Fibroblast of lung (primary cell): ENCODE results near the gene ITGA3.

Experiments used
- EZH2 ChIP-seq: IDR thresholded peaks from 2 replicates; pipeline ENCODE4 v1.5.1; 2012; ENCODE audit warnings: low read length, control low read depth, mild to moderate bottlenecking; ENCODE audit errors: missing control alignments
- TF ChIP-seq, protein P1 (sequence below), 2 donors: IDR thresholded peaks in 1 of 2; conservative IDR thresholded peaks in 1 of 2; 1 replicate in 1 of 2; 2 replicates in 1 of 2; pipeline ENCODE4 v1.5.1; 2011 to 2012; ENCODE audit warnings: low read length in 2 of 2, control low read depth in 1 of 2, inconsistent platforms in 1 of 2, low read depth in 1 of 2, mild to moderate bottlenecking in 1 of 2

- TF ChIP-seq, protein P1, sequence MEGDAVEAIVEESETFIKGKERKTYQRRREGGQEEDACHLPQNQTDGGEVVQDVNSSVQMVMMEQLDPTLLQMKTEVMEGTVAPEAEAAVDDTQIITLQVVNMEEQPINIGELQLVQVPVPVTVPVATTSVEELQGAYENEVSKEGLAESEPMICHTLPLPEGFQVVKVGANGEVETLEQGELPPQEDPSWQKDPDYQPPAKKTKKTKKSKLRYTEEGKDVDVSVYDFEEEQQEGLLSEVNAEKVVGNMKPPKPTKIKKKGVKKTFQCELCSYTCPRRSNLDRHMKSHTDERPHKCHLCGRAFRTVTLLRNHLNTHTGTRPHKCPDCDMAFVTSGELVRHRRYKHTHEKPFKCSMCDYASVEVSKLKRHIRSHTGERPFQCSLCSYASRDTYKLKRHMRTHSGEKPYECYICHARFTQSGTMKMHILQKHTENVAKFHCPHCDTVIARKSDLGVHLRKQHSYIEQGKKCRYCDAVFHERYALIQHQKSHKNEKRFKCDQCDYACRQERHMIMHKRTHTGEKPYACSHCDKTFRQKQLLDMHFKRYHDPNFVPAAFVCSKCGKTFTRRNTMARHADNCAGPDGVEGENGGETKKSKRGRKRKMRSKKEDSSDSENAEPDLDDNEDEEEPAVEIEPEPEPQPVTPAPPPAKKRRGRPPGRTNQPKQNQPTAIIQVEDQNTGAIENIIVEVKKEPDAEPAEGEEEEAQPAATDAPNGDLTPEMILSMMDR (conservative IDR thresholded peaks at IDR 0.05 in 1 of 2, IDR thresholded peaks at IDR 0.05 in 1 of 2; ENCODE audit: low read depth in 1 of 2, low read length in 2 of 2), result no peak
- no peak for TF ChIP-seq EZH2
These were observed 64.8 kb downstream of the ITGA3 start for GRCh38 chr17:50120475-50121253.
